Measurements from ENCODE around the gene CISD2. TPM values are rescaled to one million over a fixed set of nuclear protein-coding genes. Genes with fewer than 3 reads are reported as not detected.
"Not testable (repeated sequence)": the region's sequence is repeated elsewhere in the genome, so short reads cannot be mapped to it uniquely, and the experiment has no call there.

CISD2 gene
- total and polyA plus RNA-seq, 12 donors = 13.5 to 64.6 (median 34.3) TPM

- Histone ChIP-seq H3K4me1 (replicated peaks in 1 of 2) (peaks cover 0 to 1% of the 10 kb centered on the region in 2 donors), H3K36me3 (replicated peaks in 1 of 2) (no peaks in the 10 kb centered on the region), H3K27me3 (no peaks in the 10 kb centered on the region), H3K4me3 (no peak overlapping the region), H3K9me3 (replicated peaks in 1 of 3) (peaks cover 0 to 7% (median 0%) of the 10 kb centered on the region in 3 donors), H3K27ac (peak overlapping the region in 1 of 5 donors; percentile 0)
- WGBS, 4 donors = 73 to 96% (median 87%) methylated on average over 1 of the region's 1 CpG
- intact Hi-C loops (cut with DNase I) = no loop called here
- TF ChIP-seq CTCF (IDR thresholded peaks at IDR 0.05) (no peak), POLR2A (IDR thresholded peaks at IDR 0.05) (no peak)
- DNase-seq = no peak
These were observed 6.8 kb upstream of the CISD2 start for GRCh38 chr4:102862016-102862415.

- DNase-seq = no peak
- Histone ChIP-seq H3K4me3 (no peak overlapping the region), H3K9me3 (replicated peaks in 1 of 3) (peaks cover 0 to 7% (median 0%) of the 10 kb centered on the region in 3 donors), H3K4me1 (replicated peaks in 1 of 2) (peaks cover 0 to 9% of the 10 kb centered on the region in 2 donors), H3K27me3 (no peaks in the 10 kb centered on the region), H3K27ac (no peak overlapping the region), H3K36me3 (replicated peaks in 1 of 2) (no peaks in the 10 kb centered on the region)
- intact Hi-C loops (cut with DNase I) = no loop called here
- 89 to 100% (median 96%) methylated on average over 1 of the region's 1 CpG for WGBS, 4 donors
- no peak for TF ChIP-seq POLR2A (IDR thresholded peaks at IDR 0.05)
- TF ChIP-seq CTCF (IDR thresholded peaks at IDR 0.05) = no peak
These were observed 6.0 kb upstream of the CISD2 start for GRCh38 chr4:102862747-102863146.

GRCh38 chr4:102865327-102865726, 3.5 kb upstream of the CISD2 start:
- WGBS, 4 donors = 93 to 97% (median 96%) methylated on average over 3 to 5 of the region's 5 CpGs
- H3K4me1 ChIP-seq (replicated peaks in 1 of 2) = peaks cover 0 to 21% of the 10 kb centered on the region in 2 donors
- not testable (repeated sequence) for DNase-seq; H3K27me3 ChIP-seq; H3K4me3 ChIP-seq; H3K27ac ChIP-seq; H3K36me3 ChIP-seq (replicated peaks in 1 of 2); H3K9me3 ChIP-seq (replicated peaks in 1 of 3)
- intact Hi-C loops (cut with DNase I) = loop anchor here in 1 of 2 donors (5.0 kb wide), 1 partner anchor 38 kb away; the partner anchor contains the start of gene UBE2D3

GRCh38 chr4:102867278-102868152, 1.3 kb upstream of the CISD2 start:
- H3K27ac ChIP-seq = peak overlapping the region; percentile 84 to 100 (median 97)
- DNase-seq = no peak
- no peaks in the 10 kb centered on the region for H3K27me3 ChIP-seq
- intact Hi-C loops (cut with DNase I) = loop anchor here in 1 of 2 donors (5.0 kb wide), 1 partner anchor 40 kb away; the partner anchor contains the start of gene UBE2D3
- H3K9me3 ChIP-seq (replicated peaks in 1 of 3) = no peaks in the 10 kb centered on the region
- H3K4me1 ChIP-seq (replicated peaks in 1 of 2) = peaks cover 0 to 39% of the 10 kb centered on the region in 2 donors
- WGBS, 4 donors = 74 to 86% (median 80%) methylated on average over 12 of the region's 12 CpGs
- TF ChIP-seq POLR2A (IDR thresholded peaks at IDR 0.05) (no peak), CTCF (IDR thresholded peaks at IDR 0.05) (no peak)
- no peaks in the 10 kb centered on the region for H3K36me3 ChIP-seq (replicated peaks in 1 of 2)
- peak overlapping the region in 2 of 4 donors; percentile 78 to 80 for H3K4me3 ChIP-seq

All from adrenal gland (tissue), 12 donors.